ENCODE data around the gene PPFIA2.

The PPFIA2 gene

DNA sequence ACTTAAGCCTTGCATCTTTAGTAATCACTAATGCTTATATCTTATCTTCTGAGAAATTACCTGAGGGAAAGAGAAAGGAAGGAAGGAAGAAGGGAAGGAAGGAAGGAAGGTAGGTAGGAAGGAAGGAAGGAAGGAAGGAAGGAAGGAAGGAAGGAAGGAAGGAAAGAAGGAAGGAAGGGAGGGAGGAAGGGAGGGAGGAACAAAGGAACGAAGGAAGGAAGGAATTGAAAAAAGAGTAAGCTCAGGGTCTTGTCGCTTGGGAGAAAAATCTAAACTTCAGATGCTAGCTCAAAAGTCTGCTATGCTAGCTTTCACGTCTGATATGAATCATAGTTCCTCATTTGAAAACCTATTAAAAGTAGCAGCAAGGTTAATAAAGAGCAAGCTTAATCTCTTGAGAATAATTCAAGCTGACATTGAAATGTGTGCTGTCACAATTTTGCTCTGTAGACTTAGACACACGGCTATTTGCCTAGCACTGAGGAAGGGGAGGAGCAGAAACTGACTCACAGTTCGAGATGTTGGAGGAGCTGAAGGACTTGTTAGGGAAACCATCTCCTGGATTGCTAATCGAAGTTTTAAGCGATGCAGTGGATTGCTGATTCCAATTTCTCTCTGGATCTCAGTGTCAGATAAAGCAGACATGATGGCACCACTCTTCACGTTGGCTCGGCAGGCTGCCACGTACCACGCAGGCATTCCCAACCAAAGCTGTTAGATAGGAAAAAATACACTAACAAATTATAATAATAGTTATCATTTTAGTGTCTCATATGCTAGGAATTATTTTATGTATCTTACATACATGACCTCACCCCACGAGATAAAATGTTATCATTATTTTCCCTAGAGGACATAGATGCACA, 464.6 kb downstream of the PPFIA2 start:
- no peak for DNase-seq (ENCODE audit: low spot score)
- H2AFZ ChIP-seq (ENCODE audit: low read length): no peak overlapping the region
- H3K4ac ChIP-seq (ENCODE audit: low read length): no peak overlapping the region
- H3K36me3 ChIP-seq (replicated peaks in 1 of 2; ENCODE audit: control insufficient read depth in 2 of 2, insufficient read depth in 2 of 2, low read length in 2 of 2): no peaks in the 10 kb centered on the region
- H2BK120ac ChIP-seq (ENCODE audit: low read depth, low read length): no peak overlapping the region
- H3K14ac ChIP-seq (ENCODE audit: low read length): no peak overlapping the region
- H3K9me3 ChIP-seq (replicated peaks in 1 of 2; ENCODE audit: control insufficient read depth in 2 of 2, insufficient read depth in 1 of 2, low read depth in 1 of 2, low read length in 2 of 2): no peaks in the 10 kb centered on the region
- H4K8ac ChIP-seq (ENCODE audit: low read depth, low read length): no peak overlapping the region
- no peak overlapping the region for H3K23ac ChIP-seq (ENCODE audit: low read depth, low read length, poor library complexity)
- no peak overlapping the region for H3K18ac ChIP-seq (ENCODE audit: low read length)
- H3K4me2 ChIP-seq (ENCODE audit: insufficient read depth, low read length, poor library complexity, severe bottlenecking): no peak overlapping the region
- no peak overlapping the region for H4K91ac ChIP-seq (ENCODE audit: low read depth, low read length, poor library complexity)
- no peak overlapping the region for H3K27ac ChIP-seq (replicated peaks; ENCODE audit: low read length)
- H3K4me3 ChIP-seq (ENCODE audit: low read length in 2 of 2): no peak overlapping the region
- H2BK5ac ChIP-seq (ENCODE audit: low read length): no peak overlapping the region
- H3K27me3 ChIP-seq (ENCODE audit: control insufficient read depth in 3 of 3, insufficient read depth in 3 of 3, low read depth in 1 of 3, low read length in 3 of 3): no peaks in the 10 kb centered on the region
- H2AK5ac ChIP-seq (ENCODE audit: low read depth, low read length): no peak overlapping the region
- no peak overlapping the region for H2BK15ac ChIP-seq (ENCODE audit: low read length)
- no peak overlapping the region for H3K9ac ChIP-seq (ENCODE audit: low read depth, low read length, poor library complexity)
- no peaks in the 10 kb centered on the region for H3K79me1 ChIP-seq (ENCODE audit: low read depth, low read length)
- WGBS, 2 donors (ENCODE audit: extremely low coverage in 2 of 2, insufficient read length in 2 of 2, insufficient replicate concordance in 1 of 2): no CpG with 5 or more reads among the region's 12 CpGs
- no peak overlapping the region for H2BK12ac ChIP-seq (ENCODE audit: low read length)
- H3K4me1 ChIP-seq (ENCODE audit: control insufficient read depth in 2 of 2, insufficient read depth in 1 of 2, low read depth in 1 of 2, low read length in 2 of 2): no peaks in the 10 kb centered on the region

DNA sequence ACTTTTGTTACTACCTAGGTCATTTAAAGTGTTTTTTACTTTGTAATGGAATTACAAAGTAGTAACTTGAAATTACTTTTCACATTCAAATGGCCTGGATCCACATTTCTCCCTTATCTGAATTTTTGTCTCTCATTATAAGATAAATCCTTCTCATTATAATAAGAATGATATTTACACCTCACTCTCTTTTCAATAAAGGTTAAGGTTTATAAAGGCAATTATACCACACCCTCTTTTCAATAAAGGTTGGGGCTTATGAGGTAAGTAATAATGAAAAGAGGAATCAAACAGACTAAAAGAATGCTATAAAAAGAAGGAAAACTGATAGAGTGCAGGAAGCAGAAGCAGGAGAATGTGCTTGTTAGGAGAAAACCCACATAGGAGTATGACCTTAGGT, 470.5 kb downstream of the PPFIA2 start:
- Histone ChIP-seq H3K14ac (ENCODE audit: low read length) (no peak overlapping the region), H3K4me3 (ENCODE audit: low read length in 2 of 2) (no peak overlapping the region), H3K9me3 (replicated peaks in 1 of 2; ENCODE audit: control insufficient read depth in 2 of 2, insufficient read depth in 1 of 2, low read depth in 1 of 2, low read length in 2 of 2) (no peaks in the 10 kb centered on the region), H2AK5ac (ENCODE audit: low read depth, low read length) (no peak overlapping the region), H3K27me3 (ENCODE audit: control insufficient read depth in 3 of 3, insufficient read depth in 3 of 3, low read depth in 1 of 3, low read length in 3 of 3) (no peaks in the 10 kb centered on the region), H3K79me1 (ENCODE audit: low read depth, low read length) (no peaks in the 10 kb centered on the region), H3K4me2 (ENCODE audit: insufficient read depth, low read length, poor library complexity, severe bottlenecking) (no peak overlapping the region), H2BK12ac (ENCODE audit: low read length) (no peak overlapping the region), H3K23ac (ENCODE audit: low read depth, low read length, poor library complexity) (no peak overlapping the region), H3K18ac (ENCODE audit: low read length) (no peak overlapping the region), H3K9ac (ENCODE audit: low read depth, low read length, poor library complexity) (no peak overlapping the region), H4K91ac (ENCODE audit: low read depth, low read length, poor library complexity) (no peak overlapping the region), H4K8ac (ENCODE audit: low read depth, low read length) (no peak overlapping the region), H3K27ac (replicated peaks; ENCODE audit: low read length) (no peak overlapping the region), H3K36me3 (replicated peaks in 1 of 2; ENCODE audit: control insufficient read depth in 2 of 2, insufficient read depth in 2 of 2, low read length in 2 of 2) (no peaks in the 10 kb centered on the region), H2BK5ac (ENCODE audit: low read length) (no peak overlapping the region), H2BK120ac (ENCODE audit: low read depth, low read length) (no peak overlapping the region), H3K4me1 (ENCODE audit: control insufficient read depth in 2 of 2, insufficient read depth in 1 of 2, low read depth in 1 of 2, low read length in 2 of 2) (no peaks in the 10 kb centered on the region), H2BK15ac (ENCODE audit: low read length) (no peak overlapping the region), H3K4ac (ENCODE audit: low read length) (no peak overlapping the region), H2AFZ (ENCODE audit: low read length) (no peak overlapping the region)
- DNase-seq (ENCODE audit: low spot score): no peak

DNA sequence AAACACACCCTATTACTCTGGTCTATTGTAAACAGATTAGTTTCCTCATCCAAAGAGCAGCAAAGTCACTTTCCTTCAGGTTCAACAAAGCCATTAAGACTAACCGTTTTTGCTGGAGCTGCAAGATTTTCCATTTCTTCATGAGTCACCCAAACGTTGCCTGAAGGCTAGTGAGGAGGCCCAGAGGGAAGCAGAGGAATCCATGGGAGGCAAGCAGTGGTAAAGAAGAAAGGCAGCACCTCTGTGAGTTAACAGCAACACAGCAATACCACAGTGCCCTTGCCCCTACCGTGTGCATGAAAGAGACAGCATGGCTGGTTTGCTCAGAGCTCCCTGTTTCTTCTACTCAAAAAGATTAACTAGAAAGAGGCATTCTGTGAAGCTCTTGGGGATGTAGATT, 475.0 kb downstream of the PPFIA2 start:
- H3K4me3 ChIP-seq (ENCODE audit: low read length in 2 of 2): no peak overlapping the region
- H3K27ac ChIP-seq (replicated peaks; ENCODE audit: low read length): no peak overlapping the region
- no peak overlapping the region for H3K14ac ChIP-seq (ENCODE audit: low read length)
- H2BK15ac ChIP-seq (ENCODE audit: low read length): no peak overlapping the region
- H4K8ac ChIP-seq (ENCODE audit: low read depth, low read length): no peak overlapping the region
- no peak overlapping the region for H3K23ac ChIP-seq (ENCODE audit: low read depth, low read length, poor library complexity)
- H3K4me1 ChIP-seq (ENCODE audit: control insufficient read depth in 2 of 2, insufficient read depth in 1 of 2, low read depth in 1 of 2, low read length in 2 of 2): no peaks in the 10 kb centered on the region
- no peak overlapping the region for H2BK5ac ChIP-seq (ENCODE audit: low read length)
- no peak overlapping the region for H3K18ac ChIP-seq (ENCODE audit: low read length)
- no CpG with 5 or more reads among the region's 3 CpGs for WGBS, 2 donors (ENCODE audit: extremely low coverage in 2 of 2, insufficient read length in 2 of 2, insufficient replicate concordance in 1 of 2)
- H4K91ac ChIP-seq (ENCODE audit: low read depth, low read length, poor library complexity): no peak overlapping the region
- no peak overlapping the region for H2AFZ ChIP-seq (ENCODE audit: low read length)
- no peak overlapping the region for H3K4me2 ChIP-seq (ENCODE audit: insufficient read depth, low read length, poor library complexity, severe bottlenecking)
- no peak overlapping the region for H2BK12ac ChIP-seq (ENCODE audit: low read length)
- H3K9ac ChIP-seq (ENCODE audit: low read depth, low read length, poor library complexity): no peak overlapping the region
- no peak for DNase-seq (ENCODE audit: low spot score)
- H2BK120ac ChIP-seq (ENCODE audit: low read depth, low read length): no peak overlapping the region
- no peaks in the 10 kb centered on the region for H3K9me3 ChIP-seq (replicated peaks in 1 of 2; ENCODE audit: control insufficient read depth in 2 of 2, insufficient read depth in 1 of 2, low read depth in 1 of 2, low read length in 2 of 2)
- H3K79me1 ChIP-seq (ENCODE audit: low read depth, low read length): no peaks in the 10 kb centered on the region
- no peaks in the 10 kb centered on the region for H3K27me3 ChIP-seq (ENCODE audit: control insufficient read depth in 3 of 3, insufficient read depth in 3 of 3, low read depth in 1 of 3, low read length in 3 of 3)
- no peak overlapping the region for H2AK5ac ChIP-seq (ENCODE audit: low read depth, low read length)
- no peak overlapping the region for H3K4ac ChIP-seq (ENCODE audit: low read length)
- H3K36me3 ChIP-seq (replicated peaks in 1 of 2; ENCODE audit: control insufficient read depth in 2 of 2, insufficient read depth in 2 of 2, low read length in 2 of 2): no peaks in the 10 kb centered on the region

- H3K14ac ChIP-seq (ENCODE audit: low read length): no peak overlapping the region
- H3K9ac ChIP-seq (ENCODE audit: low read depth, low read length, poor library complexity): no peak overlapping the region
- H3K9me3 ChIP-seq (replicated peaks in 1 of 2; ENCODE audit: control insufficient read depth in 2 of 2, insufficient read depth in 1 of 2, low read depth in 1 of 2, low read length in 2 of 2): no peaks in the 10 kb centered on the region
- H4K91ac ChIP-seq (ENCODE audit: low read depth, low read length, poor library complexity): no peak overlapping the region
- DNase-seq (ENCODE audit: low spot score): no peak
- H3K79me1 ChIP-seq (ENCODE audit: low read depth, low read length): no peaks in the 10 kb centered on the region
- no peak overlapping the region for H2BK5ac ChIP-seq (ENCODE audit: low read length)
- no peaks in the 10 kb centered on the region for H3K4me1 ChIP-seq (ENCODE audit: control insufficient read depth in 2 of 2, insufficient read depth in 1 of 2, low read depth in 1 of 2, low read length in 2 of 2)
- no peaks in the 10 kb centered on the region for H3K36me3 ChIP-seq (replicated peaks in 1 of 2; ENCODE audit: control insufficient read depth in 2 of 2, insufficient read depth in 2 of 2, low read length in 2 of 2)
- no peak overlapping the region for H2AFZ ChIP-seq (ENCODE audit: low read length)
- H2BK15ac ChIP-seq (ENCODE audit: low read length): no peak overlapping the region
- H3K4me2 ChIP-seq (ENCODE audit: insufficient read depth, low read length, poor library complexity, severe bottlenecking): no peak overlapping the region
- WGBS, 2 donors (ENCODE audit: extremely low coverage in 2 of 2, insufficient read length in 2 of 2, insufficient replicate concordance in 1 of 2): no CpG with 5 or more reads among the region's 8 CpGs
- no peak overlapping the region for H3K4me3 ChIP-seq (ENCODE audit: low read length in 2 of 2)
- no peak overlapping the region for H3K27ac ChIP-seq (replicated peaks; ENCODE audit: low read length)
- no peaks in the 10 kb centered on the region for H3K27me3 ChIP-seq (ENCODE audit: control insufficient read depth in 3 of 3, insufficient read depth in 3 of 3, low read depth in 1 of 3, low read length in 3 of 3)
- no peak overlapping the region for H3K23ac ChIP-seq (ENCODE audit: low read depth, low read length, poor library complexity)
- H2BK12ac ChIP-seq (ENCODE audit: low read length): no peak overlapping the region
- no peak overlapping the region for H3K18ac ChIP-seq (ENCODE audit: low read length)
- H2AK5ac ChIP-seq (ENCODE audit: low read depth, low read length): no peak overlapping the region
- H2BK120ac ChIP-seq (ENCODE audit: low read depth, low read length): no peak overlapping the region
- no peak overlapping the region for H4K8ac ChIP-seq (ENCODE audit: low read depth, low read length)
- H3K4ac ChIP-seq (ENCODE audit: low read length): no peak overlapping the region
These were observed 484.3 kb downstream of the PPFIA2 start for GRCh38 chr12:81274637-81275529.

Data from neuronal stem cell (in vitro differentiated cells).